NCI-H345 treated with DMSO at 0.1 percent for 48 hours (cell line): ENCODE measurements around the gene KRT13.

Source experiments
- DNase-seq: peaks from one replicate; lab custom pipeline; 2025; ENCODE audit not compliant: unreplicated experiment; lab: John Stamatoyannopoulos, UW

The KRT13 gene

DNA sequence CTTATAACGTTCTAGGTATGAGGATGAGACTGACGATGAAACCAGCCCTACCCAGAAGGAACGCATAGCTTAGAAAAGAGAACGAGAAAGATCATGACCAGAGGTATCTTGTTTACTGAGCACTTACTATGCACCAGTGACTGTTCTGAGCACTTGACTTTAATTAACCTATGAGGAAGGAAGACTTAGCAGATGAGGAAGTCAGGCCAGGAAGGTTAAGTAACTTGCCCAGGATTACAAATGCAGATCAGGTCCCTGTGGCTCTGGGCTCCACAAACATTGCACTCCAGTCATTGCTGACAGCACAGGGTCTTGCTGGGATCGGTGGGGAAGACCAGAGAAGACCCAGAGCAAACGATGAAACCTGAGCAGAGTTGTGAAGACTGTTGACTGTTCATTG lies 7.1 kb downstream of the KRT13 start:
- no peak for DNase-seq

DNA sequence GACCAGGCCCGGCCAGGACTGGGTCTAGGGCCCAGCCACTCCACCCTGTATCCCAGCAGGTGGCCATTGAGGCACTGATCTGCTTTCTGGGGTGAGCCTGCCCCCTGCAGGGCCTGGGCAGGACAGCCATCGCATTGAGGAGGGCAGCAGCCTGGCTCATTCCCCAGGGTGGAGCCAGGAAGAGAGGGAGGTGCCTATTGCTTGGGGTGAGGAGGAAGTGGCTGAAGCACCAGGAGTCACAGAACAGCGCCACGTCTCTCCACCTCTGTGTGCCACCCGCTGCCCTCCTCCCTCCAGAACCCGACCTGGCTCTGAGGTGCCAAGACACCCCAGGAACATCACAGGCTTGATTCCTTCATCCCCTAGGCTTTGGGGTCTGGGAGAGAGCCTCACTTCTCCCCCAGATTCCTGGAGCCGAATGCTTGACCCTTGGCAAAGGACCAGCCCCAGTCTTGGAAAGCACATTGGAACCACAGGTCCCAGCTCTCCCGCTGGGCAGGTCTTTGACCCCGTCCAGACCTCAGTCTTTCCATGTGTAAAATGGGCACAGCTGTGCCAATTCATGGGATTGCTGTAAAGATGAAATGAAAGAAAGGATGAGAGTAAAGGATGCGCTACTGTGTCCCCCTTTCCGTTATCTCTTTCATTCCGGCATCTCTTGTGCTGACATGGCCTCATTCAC lies 8.5 kb downstream of the KRT13 start:
- no peak for DNase-seq

- no peak for DNase-seq
These were observed 10.9 kb downstream of the KRT13 start for GRCh38 chr17:41494524-41494923.

DNA sequence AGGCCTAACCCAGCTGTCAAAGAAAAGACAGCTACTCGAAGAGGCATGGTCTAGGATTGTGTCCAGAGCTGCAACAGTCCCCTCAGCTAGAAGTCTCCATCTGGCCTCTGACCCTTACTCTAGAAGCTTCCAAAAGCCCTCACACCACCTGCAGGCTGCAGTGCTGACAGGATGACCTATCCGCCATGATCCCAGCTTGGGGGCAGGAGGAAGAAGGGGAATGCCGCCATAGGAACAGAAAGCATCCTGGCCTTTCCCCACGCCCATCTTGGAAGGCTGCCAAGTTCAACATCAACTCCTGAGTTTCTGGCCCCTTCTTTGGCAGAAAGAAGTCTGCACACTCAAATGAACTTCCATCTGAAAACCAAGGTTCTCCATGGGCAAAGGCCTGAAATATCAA lies 12.6 kb downstream of the KRT13 start:
- DNase-seq, result peak; percentile 15

DNA sequence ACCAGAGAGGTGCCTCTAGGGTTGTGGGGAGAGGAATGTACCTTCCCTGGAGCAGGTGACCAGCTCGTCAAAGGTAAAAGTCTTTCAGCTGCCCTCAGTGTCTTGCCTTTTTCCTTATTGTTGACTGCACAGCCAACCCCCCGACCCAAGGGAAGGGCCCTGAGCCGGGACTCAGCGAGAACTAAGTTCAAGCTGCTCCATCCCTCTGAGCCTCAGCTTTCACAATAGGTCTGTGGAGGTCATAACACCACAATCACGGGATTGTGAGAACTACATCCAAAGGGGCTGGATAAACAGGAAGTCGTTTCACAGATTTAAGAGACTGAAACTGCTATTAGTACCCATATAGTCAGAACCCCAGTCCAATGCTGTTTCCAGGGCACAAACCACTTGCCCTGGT lies 13.1 kb downstream of the KRT13 start:
- no peak for DNase-seq

- DNase-seq, result no peak
These were observed 13.9 kb downstream of the KRT13 start for GRCh38 chr17:41491476-41491875.

DNA sequence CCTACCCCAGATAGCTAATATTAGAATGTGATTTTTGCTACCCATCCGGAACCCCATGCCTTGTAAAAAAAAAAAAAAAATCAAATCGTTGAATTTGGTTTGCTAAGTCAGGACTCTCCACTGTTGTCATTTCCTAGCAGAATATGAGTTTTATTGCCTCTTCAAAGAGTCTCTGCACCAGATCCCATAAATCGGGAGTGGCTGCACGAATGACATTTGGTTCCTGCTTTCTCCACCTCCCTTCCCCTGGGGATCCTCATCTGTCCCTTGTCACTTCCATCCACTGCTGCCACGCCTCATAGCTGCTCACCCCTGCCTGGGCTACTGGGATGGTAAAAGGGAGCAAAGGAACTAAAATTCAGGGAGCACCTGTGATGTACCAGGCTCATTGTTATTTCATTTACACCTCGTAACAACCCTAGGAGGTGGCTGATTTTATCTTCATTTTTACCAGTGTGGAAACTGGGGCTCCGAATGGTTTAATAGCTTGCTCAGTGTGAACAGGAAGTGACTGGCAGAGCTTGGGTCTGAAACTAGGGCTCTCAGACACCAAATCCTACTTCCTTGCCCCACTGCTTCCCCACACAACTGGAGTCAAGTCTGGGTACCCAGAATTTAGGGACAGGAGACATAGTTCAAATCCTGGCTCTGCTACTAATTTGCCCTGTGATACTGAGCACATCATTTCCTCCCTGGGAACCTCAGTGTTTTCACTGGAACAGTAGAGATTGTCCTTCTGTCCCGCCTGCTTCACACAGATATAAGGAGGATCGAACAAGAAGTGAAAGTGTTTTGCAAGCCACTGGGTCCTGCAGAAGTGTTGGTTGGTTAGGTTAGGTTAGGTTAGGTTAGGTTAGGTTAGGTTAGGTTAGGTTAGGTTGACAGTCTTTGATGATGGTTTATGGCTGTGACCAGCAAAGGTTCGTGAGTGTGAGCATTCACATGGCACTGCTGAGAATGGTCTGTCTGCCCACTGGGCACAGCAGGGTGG lies 15.1 kb downstream of the KRT13 start:
- no peak for DNase-seq

- no peak for DNase-seq
These were observed 15.9 kb downstream of the KRT13 start, which contains the start of gene KRT36 for GRCh38 chr17:41489531-41489930. Gene KRT36, minus strand, starts transcription at chr17:41489910. Its CDS starts 46 bp downstream, at chr17:41489864.

- no peak for DNase-seq
These were observed 18.4 kb downstream of the KRT13 start for GRCh38 chr17:41486809-41487530.

DNA sequence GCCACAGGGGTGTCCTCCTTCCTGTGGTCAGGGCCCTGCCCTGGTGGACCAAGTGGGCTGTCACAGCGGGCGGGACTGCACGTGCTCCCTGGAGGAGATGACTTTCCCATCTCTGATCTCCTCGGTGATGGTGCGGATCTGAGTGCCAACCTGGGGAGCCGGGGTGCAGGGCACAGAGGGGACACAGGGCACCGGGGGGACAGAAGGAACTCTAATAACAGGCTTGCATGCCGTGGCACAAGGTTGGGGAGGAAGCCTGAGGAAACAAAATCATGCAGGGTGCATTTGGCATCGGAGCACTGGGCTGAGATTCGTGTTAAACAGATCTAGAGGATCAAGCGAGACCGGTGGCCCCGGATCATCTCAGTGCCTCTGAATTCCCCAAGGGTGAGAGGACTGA lies 19.1 kb downstream of the KRT13 start:
- DNase-seq, result no peak

GRCh38 chr17:41484920-41485904 lies 20.2 kb downstream of the KRT13 start:
- DNase-seq, result no peak

DNA sequence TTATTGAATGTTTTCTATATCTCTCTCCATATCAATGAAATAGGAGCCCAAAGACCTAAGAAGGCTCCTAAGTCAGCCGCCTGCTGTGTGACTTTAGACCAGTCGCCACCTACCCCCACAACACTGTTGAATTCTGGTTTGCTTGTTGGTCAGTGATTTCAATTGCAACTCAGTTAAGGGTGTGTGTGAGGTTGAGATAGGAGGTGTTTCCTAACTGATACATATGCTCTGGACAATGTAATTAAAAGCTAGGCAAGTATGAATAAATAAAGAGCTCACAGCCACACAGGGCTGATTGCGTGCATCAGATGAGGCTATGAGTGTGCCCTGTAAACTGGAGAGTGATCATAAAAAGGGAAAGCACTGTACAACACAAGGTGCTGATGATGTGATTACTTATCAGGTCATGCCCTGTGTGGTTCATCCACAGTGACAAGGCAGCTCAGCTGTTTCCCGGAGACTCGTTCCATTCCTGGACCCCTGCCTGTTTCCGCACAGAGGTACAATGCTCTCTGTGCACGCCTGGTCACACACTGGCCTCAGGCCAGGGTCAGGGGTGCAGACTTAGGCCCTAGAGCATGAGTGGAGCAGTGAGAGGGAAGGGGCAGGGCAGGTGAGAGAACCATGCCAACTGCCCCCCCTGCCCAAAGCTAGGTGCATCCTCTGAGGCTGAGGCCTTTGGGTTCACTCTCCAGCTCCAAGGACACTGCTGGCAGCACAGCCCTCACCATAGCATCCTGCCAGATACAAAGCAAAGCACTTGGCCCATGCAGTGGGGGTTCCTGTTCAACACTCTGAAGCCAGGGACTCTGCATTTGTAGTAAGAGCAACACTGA lies 21.2 kb downstream of the KRT13 start:
- no peak for DNase-seq

- DNase-seq, result no peak
These were observed 21.9 kb downstream of the KRT13 start for GRCh38 chr17:41483531-41483930.

GRCh38 chr17:41481036-41481435 lies 24.4 kb downstream of the KRT13 start, which contains the start of gene KRT35:
Gene KRT35, minus strand, starts transcription at chr17:41481151. Its CDS starts 54 bp downstream, at chr17:41481097.
- DNase-seq, result no peak

GRCh38 chr17:41480581-41480980 lies 24.8 kb downstream of the KRT13 start:
- no peak for DNase-seq

DNA sequence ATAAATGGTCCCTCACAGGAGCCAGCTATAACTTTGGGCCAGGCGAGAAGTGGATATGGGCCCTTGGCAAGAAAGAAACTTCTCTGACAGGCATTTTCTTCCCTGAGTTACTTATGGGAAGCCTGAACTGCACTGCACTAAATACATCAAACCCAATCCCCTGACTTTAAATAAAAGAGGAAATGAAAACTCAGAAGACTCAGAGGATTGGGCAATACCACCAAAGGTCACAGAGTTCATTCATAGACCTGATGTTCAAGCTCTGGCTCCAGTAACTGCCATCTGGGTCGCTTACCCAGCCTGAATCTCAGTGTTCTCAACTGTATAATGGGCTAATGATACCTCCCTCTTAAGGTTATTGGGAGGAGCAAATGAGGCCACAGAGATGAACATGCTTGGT lies 25.3 kb downstream of the KRT13 start:
- DNase-seq, result no peak

GRCh38 chr17:41478237-41478636 lies 27.2 kb downstream of the KRT13 start:
- DNase-seq, result no peak

GRCh38 chr17:41476866-41477815 lies 28.3 kb downstream of the KRT13 start:
- DNase-seq, result no peak
